Upper lobe of left lung (tissue), 4 donors: ENCODE measurements around the gene ASTN1.

Source experiments
- POLR2A ChIP-seq, 4 donors: fragments of 450-650 bp; IDR thresholded peaks; one replicate each; pipeline ENCODE4 v1.5.1; 2016 to 2017; ENCODE audit warnings: antibody characterized with exemption in 4 of 4, mild to moderate bottlenecking in 2 of 4
- POLR2AphosphoS5 ChIP-seq, 2 donors: sonication (generic); formaldehyde crosslinking; IDR thresholded peaks; one replicate each; pipeline ENCODE4 v1.5.1; 2017; ENCODE audit warnings: antibody characterized with exemption in 2 of 2
- TF ChIP-seq, protein P1 (sequence below), 6 experiments: fragments of 450-650 bp in 4 of 6; fragments of 200-600 bp in 2 of 6; sonication (generic) in 2 of 6; IDR thresholded peaks; one replicate each; pipeline ENCODE4 v1.5.1; 2016 to 2019; ENCODE audit warnings: antibody characterized with exemption in 6 of 6

DNA sequence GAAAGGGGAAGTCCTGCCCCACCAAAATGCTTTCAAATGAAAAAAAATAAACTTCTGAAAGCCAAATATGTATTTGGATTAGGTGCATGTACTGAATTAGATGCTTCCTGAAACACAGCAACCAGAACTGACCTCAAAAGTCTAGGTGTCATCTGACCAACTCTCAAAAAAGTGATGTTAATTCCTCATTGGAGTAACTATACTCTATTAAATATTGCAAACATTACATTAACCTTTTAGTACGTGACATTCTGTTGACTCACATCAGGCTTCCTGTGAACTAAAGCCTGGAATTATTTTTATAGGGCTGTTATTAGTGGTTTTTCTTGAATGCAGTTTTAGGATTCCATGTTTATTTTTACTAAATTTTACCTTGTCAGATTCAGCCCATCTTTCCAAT lies 73.5 kb downstream of the ASTN1 start:
- TF ChIP-seq, protein P1, sequence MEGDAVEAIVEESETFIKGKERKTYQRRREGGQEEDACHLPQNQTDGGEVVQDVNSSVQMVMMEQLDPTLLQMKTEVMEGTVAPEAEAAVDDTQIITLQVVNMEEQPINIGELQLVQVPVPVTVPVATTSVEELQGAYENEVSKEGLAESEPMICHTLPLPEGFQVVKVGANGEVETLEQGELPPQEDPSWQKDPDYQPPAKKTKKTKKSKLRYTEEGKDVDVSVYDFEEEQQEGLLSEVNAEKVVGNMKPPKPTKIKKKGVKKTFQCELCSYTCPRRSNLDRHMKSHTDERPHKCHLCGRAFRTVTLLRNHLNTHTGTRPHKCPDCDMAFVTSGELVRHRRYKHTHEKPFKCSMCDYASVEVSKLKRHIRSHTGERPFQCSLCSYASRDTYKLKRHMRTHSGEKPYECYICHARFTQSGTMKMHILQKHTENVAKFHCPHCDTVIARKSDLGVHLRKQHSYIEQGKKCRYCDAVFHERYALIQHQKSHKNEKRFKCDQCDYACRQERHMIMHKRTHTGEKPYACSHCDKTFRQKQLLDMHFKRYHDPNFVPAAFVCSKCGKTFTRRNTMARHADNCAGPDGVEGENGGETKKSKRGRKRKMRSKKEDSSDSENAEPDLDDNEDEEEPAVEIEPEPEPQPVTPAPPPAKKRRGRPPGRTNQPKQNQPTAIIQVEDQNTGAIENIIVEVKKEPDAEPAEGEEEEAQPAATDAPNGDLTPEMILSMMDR (IDR thresholded peaks at IDR 0.05), result no peak
- TF ChIP-seq POLR2A (IDR thresholded peaks at IDR 0.05) (no peak), POLR2AphosphoS5 (IDR thresholded peaks at IDR 0.05) (no peak)
